Right cardiac atrium (tissue), 5 donors: ENCODE measurements around the gene LKAAEAR1. TPM values are rescaled to one million over a fixed set of nuclear protein-coding genes. Genes with fewer than 3 reads are reported as not detected.

Experiments used
- ATAC-seq, 2 donors: fragments of 200-7000 bp; cut with Tn5 transposase; one replicate each; pipeline versions ENCODE4 v1.8.0 to v1.9.1; 2020; ENCODE audit warnings: moderate library complexity in 2 of 2, mild to moderate bottlenecking in 1 of 2
- DNase-seq, 3 donors: peaks; one replicate each; pipeline ENCODE4 v3.0.0-alpha.2; 2020
- H3K27ac ChIP-seq: one replicate; pipeline ENCODE4 v1.5.1; 2013; ENCODE audit warnings: mild to moderate bottlenecking, low read length, control low read depth, moderate library complexity
- H3K27me3 ChIP-seq: one replicate; pipeline ENCODE4 v1.6.1; 2013; ENCODE audit not compliant: control insufficient read depth, insufficient read depth
- H3K4me1 ChIP-seq: one replicate; pipeline ENCODE4 v1.6.1; 2013; ENCODE audit warnings: low read length; ENCODE audit not compliant: control insufficient read depth, insufficient read depth
- H3K4me3 ChIP-seq: one replicate; pipeline ENCODE4 v1.5.1; 2013; ENCODE audit warnings: low read length, control low read depth
- H3K9me3 ChIP-seq: one replicate; pipeline ENCODE4 v1.6.1; 2013; ENCODE audit warnings: low read length; ENCODE audit not compliant: control insufficient read depth
- WGBS: extraction: QIAGEN DNeasy Blood & Tissue Kit; methylation state at CpG from one replicate; pipeline ENCODE4 v1.1.7; 2013; 5-methylcytosine and 5-hydroxymethylcytosine counted together
- intact Hi-C, 4 donors: fragments of 100-400 bp; cut with DNase I; formaldehyde crosslinking; loops; one replicate each; pipeline versions ENCODE4 v1.11.0 to v1.14.0; 2022 to 2023
- polyA plus RNA-seq: library from polyadenylated mRNA; stranded (reverse); fragments of 200-250 nt; gene quantifications from one replicate; pipeline ENCODE4 v1.2.3, GENCODE V29; 2013
- total RNA-seq, 4 donors: library from RNA; stranded (reverse); fragmentation: NEBNext Ultra II Directional; extraction: Animal tissue kit (Norgen Biotek cat#: 25700); gene quantifications; one replicate each; pipeline ENCODE4 v1.2.1, GENCODE V29; 2021
- donor health status: healthy with polysubstance abuse.
- donor health status: DM: no; HTN: yes; CAD: no.
- donor health status: DM: no; HTN: no; CAD: no.
- donor health status: DM: no; HTN: yes; CAD: no; lungs with severe emphysema.
- donor health status: DM: yes; HTN: yes; CAD: no.

LKAAEAR1 gene
- total and polyA plus RNA-seq, 5 donors, result 0.29 to 0.65 (median 0.45) TPM; not detected in 1

DNA sequence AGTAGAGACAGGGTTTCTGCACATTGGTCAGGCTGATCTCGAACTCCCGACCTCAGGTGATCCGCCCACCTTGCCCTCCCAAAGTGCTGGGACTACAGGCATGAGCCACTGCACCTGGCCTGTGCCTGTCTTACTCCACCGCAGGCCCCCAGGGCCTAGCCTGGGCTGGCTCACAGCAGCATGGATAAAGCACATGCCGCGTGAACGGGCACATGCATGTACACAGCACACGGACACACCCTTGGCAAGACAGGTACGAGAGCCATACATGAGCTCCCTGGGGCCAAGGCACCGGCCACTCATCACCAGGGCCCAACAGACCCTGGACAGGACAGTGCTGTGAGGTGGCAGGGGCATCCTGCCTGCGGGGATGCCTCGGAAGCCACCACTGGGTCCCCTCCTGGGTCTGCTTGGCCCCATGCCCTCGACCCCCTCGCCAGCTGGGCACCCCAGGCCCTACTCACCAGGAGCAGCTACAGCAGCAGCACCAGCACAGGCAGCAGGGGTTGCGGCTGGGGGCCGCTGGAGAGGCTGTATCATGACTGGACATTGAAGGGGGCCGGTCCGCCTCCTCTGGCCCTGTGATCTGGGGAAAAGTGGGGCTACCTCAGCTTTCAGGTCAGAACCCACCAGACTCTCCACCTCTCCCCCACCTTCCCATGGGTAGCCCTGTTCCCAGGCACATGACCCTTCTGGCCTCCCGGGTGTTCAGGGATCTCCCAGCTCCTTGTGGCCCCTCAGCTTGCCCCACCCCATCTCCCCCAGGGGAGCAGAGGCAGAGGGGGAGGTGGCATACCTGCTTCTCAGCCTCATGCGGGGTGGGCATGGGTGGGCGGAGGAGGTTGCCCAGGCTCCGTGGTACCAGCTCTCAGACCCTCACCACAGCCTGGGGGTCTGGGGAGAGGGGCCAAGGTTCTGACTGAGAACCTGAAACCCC, 7.9 kb downstream of the LKAAEAR1 start:
- intact Hi-C loops, result no loop called here
- ATAC-seq (no peak), DNase-seq (peak; percentile 14 to 57 (median 44))
- 95% methylated on average over 20 of the region's 22 CpGs for WGBS
- Histone ChIP-seq H3K9me3 (no peaks in the 10 kb centered on the region), H3K27me3 (no peaks in the 10 kb centered on the region), H3K4me3 (no peak overlapping the region), H3K4me1 (no peaks in the 10 kb centered on the region), H3K27ac (no peak overlapping the region)

DNA sequence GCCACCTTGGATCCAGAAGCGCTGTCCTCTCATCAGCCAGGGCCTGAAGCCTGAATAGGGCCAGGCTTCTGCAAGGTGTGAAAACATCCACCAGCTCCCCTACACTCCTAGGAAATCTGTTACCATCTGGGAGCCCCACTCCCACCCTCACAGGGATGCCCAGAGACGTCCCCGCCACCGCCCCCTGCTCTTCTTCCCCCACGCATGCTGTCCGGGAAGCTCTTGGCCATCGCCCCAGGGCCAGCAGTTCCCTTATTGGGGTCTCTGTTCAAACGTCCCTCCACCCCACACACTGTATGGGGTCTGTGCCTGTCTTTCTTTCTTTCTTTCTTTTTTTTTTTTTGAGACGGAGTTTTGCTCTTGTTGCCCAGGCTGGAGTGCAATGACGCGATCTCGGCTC, 8.6 kb downstream of the LKAAEAR1 start:
- H3K9me3 ChIP-seq, result no peaks in the 10 kb centered on the region
- H3K4me3 ChIP-seq, result no peak overlapping the region
- H3K27ac ChIP-seq, result no peak overlapping the region
- no peaks in the 10 kb centered on the region for H3K27me3 ChIP-seq
- H3K4me1 ChIP-seq, result no peaks in the 10 kb centered on the region
- ATAC-seq (no peak), DNase-seq (peak in 1 of 3 donors; percentile 55)
- WGBS, result 91% methylated on average over 12 of the region's 12 CpGs
- intact Hi-C loops, result no loop called here

DNA sequence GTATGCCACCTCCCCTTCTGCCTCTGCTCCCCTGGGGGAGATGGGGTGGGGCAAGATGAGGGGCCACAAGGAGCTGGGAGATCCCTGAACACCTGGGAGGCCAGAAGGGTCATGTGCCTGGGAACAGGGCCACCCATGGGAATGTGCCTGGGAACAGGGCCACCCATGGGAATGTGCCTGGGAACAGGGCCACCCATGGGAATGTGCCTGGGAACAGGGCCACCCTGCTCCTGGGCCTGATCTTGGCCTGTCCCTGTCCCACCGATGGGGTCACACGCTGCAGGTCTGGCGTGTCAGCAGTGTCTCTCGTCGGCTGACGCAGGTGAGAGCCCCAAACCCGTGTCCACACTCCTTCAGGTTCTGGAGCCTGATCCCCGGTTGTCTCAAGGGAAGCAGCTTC, 9.2 kb downstream of the LKAAEAR1 start:
- Histone ChIP-seq H3K9me3 (no peaks in the 10 kb centered on the region), H3K27ac (no peak overlapping the region), H3K27me3 (no peaks in the 10 kb centered on the region), H3K4me1 (no peaks in the 10 kb centered on the region), H3K4me3 (no peak overlapping the region)
- peak in 2 of 3 donors; percentile 45 to 47 for DNase-seq
- 91% methylated on average over 8 of the region's 8 CpGs for WGBS
- intact Hi-C loops, result no loop called here
- no peak for ATAC-seq

DNA sequence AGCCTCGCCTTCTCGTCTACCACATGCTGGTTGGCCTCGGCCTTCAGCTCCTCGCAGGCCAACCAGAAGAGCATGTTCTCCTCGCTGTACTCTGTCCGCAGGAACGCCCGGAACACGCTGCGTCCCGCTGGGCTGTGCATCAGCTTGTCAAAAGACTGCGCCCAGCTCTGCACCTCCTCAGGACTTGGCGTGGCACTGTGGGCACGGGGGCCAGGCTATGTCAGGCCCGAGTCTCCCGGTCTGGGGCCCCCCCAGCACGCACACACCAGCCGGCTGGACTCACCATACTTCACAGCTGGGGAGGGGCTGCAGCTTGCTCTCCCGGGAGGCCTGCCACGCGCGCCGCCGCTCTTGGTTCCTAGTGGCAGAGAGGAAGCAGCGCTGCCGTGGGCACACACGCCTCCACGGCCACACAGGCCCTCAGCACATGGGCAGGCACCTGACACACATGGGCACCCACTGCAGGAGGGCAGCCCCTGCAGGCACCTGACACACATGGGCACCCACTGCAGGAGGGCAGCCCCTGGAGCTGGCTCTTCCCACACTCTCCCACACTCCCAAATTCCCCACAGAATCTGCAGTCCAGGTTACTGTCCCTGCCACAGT, 9.9 kb downstream of the LKAAEAR1 start:
- Histone ChIP-seq H3K9me3 (no peaks in the 10 kb centered on the region), H3K4me1 (no peaks in the 10 kb centered on the region), H3K27ac (no peak overlapping the region), H3K4me3 (no peak overlapping the region), H3K27me3 (no peaks in the 10 kb centered on the region)
- intact Hi-C loops, result no loop called here
- ATAC-seq (no peak), DNase-seq (peak in 2 of 3 donors; percentile 46 to 65)
- WGBS, result 91% methylated on average over 28 of the region's 28 CpGs

DNA sequence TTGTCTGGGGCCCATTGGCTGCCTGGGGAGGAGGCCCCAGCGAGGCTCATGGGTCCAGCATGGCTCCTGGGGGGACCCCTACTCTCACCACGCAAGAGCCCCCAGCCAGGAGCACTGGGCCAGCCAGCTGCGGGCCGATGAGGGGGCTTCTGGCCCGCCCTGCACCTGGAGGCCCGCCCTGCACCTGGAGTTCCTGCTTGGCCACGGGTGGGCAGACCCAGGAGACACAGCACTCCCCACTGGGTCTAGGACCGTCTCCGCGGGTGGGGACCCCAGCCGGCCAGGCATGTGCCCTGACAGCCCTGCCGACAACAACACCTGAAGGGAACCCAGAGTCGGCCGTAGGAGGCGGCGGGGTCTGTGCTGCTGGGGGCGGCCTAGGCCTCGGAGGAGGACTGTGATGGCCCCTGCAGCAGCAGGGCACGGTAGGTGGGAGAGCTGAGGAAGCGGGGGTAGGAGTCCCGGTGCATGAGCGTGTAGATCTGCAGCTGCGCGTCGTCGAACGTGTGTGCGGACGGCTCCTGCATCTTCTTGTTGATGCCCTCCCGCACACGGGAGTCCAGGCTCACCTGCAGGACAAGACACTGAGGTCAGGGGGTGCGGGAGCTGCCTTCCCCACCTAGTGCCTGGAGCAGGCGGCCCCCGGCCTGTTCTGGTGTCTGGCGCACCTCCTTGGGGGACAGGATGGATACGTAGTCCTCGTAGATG, 10.6 kb downstream of the LKAAEAR1 start:
- peak; percentile 11 to 61 (median 55) for DNase-seq

DNA sequence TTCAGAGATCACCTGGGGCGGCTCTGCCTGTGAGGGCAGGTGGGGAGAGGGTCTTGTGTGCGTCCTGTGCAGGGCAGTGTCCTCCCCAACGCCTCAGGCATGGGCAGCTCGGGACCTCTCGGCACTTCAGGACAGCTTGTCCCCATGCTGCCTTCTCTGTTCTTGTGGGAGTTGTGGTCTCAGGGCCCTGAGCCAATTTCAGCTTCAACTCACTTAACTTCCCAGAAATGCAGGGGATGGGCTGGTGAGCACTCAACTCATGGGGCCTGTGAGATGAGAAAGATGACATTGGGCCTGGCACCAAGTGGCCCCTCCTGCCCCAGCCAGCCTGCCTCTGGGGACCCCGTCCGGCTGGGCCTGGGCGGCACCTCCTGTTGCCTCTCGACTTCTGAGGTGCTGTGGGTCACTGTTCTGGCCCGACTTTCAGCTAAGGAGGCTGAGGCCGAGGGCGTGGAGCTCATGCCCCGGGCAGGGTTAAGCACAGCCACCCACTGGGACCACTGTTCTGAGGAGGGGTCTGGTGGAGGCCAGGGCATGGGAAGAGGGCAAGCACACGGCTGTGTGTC, 11.6 kb downstream of the LKAAEAR1 start:
- ATAC-seq (no peak), DNase-seq (peak; percentile 7 to 47 (median 35))
- Histone ChIP-seq H3K4me3 (no peak overlapping the region), H3K9me3 (no peaks in the 10 kb centered on the region), H3K4me1 (no peaks in the 10 kb centered on the region), H3K27ac (no peak overlapping the region), H3K27me3 (no peaks in the 10 kb centered on the region)
- WGBS, result 78% methylated on average over 14 of the region's 14 CpGs
- intact Hi-C loops, result no loop called here

More for the DNA sequence above, 10.6 kb downstream of the LKAAEAR1 start:
- Histone ChIP-seq H3K9me3 (no peaks in the 10 kb centered on the region), H3K4me3 (no peak overlapping the region), H3K27ac (no peak overlapping the region), H3K4me1 (no peaks in the 10 kb centered on the region), H3K27me3 (no peaks in the 10 kb centered on the region)
- no peak for ATAC-seq
- 92% methylated on average over 37 of the region's 37 CpGs for WGBS
- intact Hi-C loops, result no loop called here

DNA sequence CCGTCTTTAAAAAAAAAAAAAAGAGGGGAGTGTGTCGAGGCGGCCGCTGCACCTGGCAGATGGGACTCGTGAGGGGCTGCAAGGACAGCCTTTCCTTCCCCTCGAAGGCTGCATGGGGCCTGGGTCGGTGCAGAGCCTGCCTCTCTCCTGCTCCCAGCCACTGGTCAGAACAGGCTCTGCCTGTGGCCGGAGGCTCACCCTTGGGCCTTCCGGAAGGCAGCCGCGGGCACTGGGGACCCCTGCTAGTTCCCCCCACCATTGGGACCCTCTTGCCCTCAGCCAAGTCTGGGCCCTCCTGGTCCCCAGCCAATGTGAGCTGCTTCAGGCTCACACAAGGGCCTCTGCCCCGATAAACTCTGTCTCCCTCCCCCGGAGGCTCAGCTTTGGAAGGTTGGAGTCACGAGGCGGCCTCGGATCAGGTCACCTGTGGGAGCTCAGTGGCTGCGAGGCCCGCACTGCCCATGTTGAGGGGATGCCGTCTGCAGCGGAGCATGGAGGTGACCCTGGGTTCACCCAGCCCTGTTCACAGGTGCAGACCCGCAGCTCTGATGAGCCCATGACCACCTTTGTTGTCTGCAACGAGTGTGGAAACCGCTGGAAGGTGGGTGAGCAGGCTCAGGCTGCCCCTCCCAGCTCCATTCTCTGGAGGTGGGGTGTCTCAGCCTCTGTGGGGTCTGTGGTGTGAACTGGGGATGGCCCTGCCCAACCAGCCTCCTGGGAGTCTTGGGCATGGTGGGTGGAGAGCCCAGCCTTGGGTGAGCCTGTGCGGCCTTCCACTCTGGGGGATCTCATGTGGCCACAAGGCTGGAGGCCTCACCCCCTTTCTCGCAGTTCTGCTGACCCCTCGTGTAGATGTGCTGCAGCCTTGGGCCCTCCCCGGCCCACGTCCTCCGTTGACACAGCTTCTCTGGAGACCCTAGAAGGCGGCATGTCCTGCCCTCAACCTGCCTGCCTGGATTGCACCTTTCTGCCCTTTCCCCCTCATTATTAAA, 12.6 kb downstream of the LKAAEAR1 start:
- peak; percentile 10 to 55 (median 42) for DNase-seq
- Histone ChIP-seq H3K9me3 (no peaks in the 10 kb centered on the region), H3K27ac (no peak overlapping the region), H3K27me3 (no peaks in the 10 kb centered on the region), H3K4me3 (no peak overlapping the region), H3K4me1 (no peaks in the 10 kb centered on the region)
- intact Hi-C loops, result no loop called here
- no peak for ATAC-seq
- 84% methylated on average over 30 of the region's 30 CpGs for WGBS

DNA sequence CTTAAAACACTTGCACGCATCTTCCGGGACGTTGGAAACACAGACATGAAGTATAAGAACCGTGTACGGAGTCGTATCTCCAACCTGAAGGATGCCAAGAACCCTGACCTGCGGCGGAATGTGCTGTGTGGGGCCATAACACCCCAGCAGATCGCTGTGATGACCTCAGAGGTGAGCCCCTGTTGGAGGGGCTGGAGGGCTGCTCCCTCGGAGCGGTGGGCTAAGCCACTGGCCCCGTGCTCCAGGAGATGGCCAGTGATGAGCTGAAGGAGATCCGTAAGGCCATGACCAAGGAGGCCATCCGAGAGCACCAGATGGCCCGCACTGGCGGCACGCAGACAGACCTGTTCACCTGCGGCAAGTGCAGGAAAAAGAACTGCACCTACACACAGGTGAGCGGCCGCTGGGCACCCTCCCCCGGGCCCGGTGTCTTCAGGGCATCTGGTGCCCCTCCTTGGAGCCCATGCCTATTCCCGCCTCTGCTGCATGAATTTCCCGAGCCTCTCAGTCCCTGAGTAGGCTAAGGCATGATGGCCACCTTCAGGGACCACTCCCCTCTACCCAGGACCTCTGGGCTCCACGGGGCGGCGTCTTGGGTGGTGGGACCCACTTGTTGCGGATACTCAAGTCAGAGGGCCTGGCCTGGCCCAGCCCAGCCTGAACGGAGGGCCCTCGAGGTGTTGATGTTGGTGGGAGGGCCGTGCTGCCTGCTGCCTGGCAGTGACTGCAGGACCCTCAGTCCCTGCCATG, 13.8 kb downstream of the LKAAEAR1 start:
- no peaks in the 10 kb centered on the region for H3K9me3 ChIP-seq
- H3K4me1 ChIP-seq, result no peaks in the 10 kb centered on the region
- no peaks in the 10 kb centered on the region for H3K27me3 ChIP-seq
- intact Hi-C loops, result no loop called here
- DNase-seq (peak in 1 of 3 donors; percentile 57), ATAC-seq (no peak)
- H3K27ac ChIP-seq, result no peak overlapping the region
- no peak overlapping the region for H3K4me3 ChIP-seq
- 93% methylated on average over 31 of the region's 31 CpGs for WGBS

DNA sequence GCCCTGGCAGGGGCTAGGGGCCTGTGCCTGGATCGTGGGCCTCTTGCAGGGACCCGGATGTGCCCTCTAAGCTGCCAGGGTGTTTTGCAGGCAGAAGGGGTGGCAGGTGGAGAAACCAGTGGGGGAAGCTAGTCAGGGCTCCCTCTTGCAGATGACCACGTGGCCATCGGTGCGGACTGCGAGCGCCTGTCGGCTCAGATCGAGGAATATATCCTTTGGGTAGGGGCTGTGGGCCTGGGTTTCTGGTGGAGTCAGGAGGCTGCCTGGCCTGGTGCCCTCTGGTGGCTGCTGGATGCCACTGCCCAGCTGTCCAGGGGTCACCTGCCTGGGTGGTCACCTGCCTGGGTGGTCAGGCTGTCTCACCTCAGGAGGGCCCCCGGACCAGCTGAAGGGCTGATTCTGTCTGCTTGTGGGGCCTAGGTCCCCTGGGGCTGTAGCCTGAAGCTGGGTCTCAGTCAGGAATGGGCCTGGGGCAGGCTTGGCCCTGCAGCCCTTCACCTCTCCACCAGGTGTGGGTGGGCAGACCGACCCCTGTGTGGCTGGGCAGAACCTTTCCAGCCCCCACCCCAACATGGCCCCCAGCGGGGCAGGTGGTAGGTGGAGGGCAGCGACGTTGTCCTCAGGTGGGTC, 14.5 kb downstream of the LKAAEAR1 start:
- no peaks in the 10 kb centered on the region for H3K9me3 ChIP-seq
- intact Hi-C loops, result no loop called here
- 60% methylated on average over 14 of the region's 14 CpGs for WGBS
- H3K4me3 ChIP-seq, result no peak overlapping the region
- no peak overlapping the region for H3K27ac ChIP-seq
- H3K27me3 ChIP-seq, result no peaks in the 10 kb centered on the region
- H3K4me1 ChIP-seq, result no peaks in the 10 kb centered on the region
- DNase-seq, result peak in 1 of 3 donors; percentile 77
- peak in 1 of 2 donors; percentile 2 for ATAC-seq
